Spleen (tissue), 11 donors: ENCODE measurements around the gene ESR2. TPM values are rescaled to one million over a fixed set of nuclear protein-coding genes. Genes with fewer than 3 reads are reported as not detected.

Experiments
- DNase-seq: peaks from one replicate; pipeline ENCODE4 v3.0.0-alpha.2; 2020
- H3K27ac ChIP-seq, 8 donors: fragments of 200-600 bp; sonication (generic) in 7 of 8; 1 replicate in 4 of 8; 2 replicates in 4 of 8; pipeline versions ENCODE4 v1.5.0 to v1.8.0; 2016 to 2021; ENCODE audit warnings: inconsistent platforms in 4 of 8, mild to moderate bottlenecking in 4 of 8, moderate library complexity in 1 of 8
- H3K27me3 ChIP-seq, 7 donors: fragments of 200-600 bp; sonication (generic) in 6 of 7; replicated peaks in 1 of 7; 1 replicate in 4 of 7; 2 replicates in 3 of 7; pipeline versions ENCODE4 v1.5.0 to v1.8.0; 2016 to 2021; ENCODE audit warnings: inconsistent platforms in 3 of 7, mild to moderate bottlenecking in 1 of 7
- H3K36me3 ChIP-seq, 6 donors: fragments of 200-600 bp; sonication (generic) in 5 of 6; 1 replicate in 4 of 6; 2 replicates in 2 of 6; pipeline versions ENCODE4 v1.5.0 to v1.8.0; 2016 to 2021; ENCODE audit warnings: inconsistent platforms in 2 of 6
- H3K4me1 ChIP-seq, 6 donors: fragments of 200-600 bp; sonication (generic) in 5 of 6; 1 replicate in 3 of 6; 2 replicates in 3 of 6; pipeline versions ENCODE4 v1.5.0 to v1.8.0; 2016 to 2021; ENCODE audit warnings: inconsistent platforms in 3 of 6
- H3K4me3 ChIP-seq, 8 donors: fragments of 200-600 bp; sonication (generic) in 7 of 8; 1 replicate in 4 of 8; 2 replicates in 4 of 8; pipeline versions ENCODE4 v1.5.0 to v1.8.0; 2016 to 2021; ENCODE audit warnings: inconsistent platforms in 4 of 8, mild to moderate bottlenecking in 4 of 8, moderate library complexity in 2 of 8
- H3K9me3 ChIP-seq, 8 donors: fragments of 200-600 bp; sonication (generic) in 7 of 8; 1 replicate in 4 of 8; 2 replicates in 4 of 8; pipeline versions ENCODE4 v1.5.0 to v1.8.0; 2016 to 2021; ENCODE audit warnings: inconsistent platforms in 4 of 8
- POLR2A ChIP-seq, 3 donors: fragments of 450-650 bp; IDR thresholded peaks; one replicate each; pipeline ENCODE4 v1.5.1; 2017; ENCODE audit warnings: antibody characterized with exemption in 3 of 3, mild to moderate bottlenecking in 1 of 3
- POLR2AphosphoS5 ChIP-seq, 3 donors: sonication (generic); formaldehyde crosslinking; IDR thresholded peaks; one replicate each; pipeline ENCODE4 v1.5.1; 2017; ENCODE audit warnings: antibody characterized with exemption in 3 of 3
- WGBS, 5 donors: extraction: QIAGEN DNeasy Blood & Tissue Kit in 3 of 5; methylation state at CpG; one replicate each; pipeline versions ENCODE4 v1.1.5 to v1.1.7; 2013 to 2018; 5-methylcytosine and 5-hydroxymethylcytosine counted together
- intact Hi-C: fragments of 100-400 bp; cut with DNase I; formaldehyde crosslinking; loops from one replicate; pipeline ENCODE4 v1.15.0; 2023; ENCODE audit warnings: low total_unique reads
- polyA plus RNA-seq, 3 donors: library from polyadenylated mRNA; stranded (reverse); fragments of 200-250 nt; gene quantifications; one replicate each; pipeline ENCODE4 v1.2.1, GENCODE V29; 2013
- total RNA-seq, 7 donors: library from RNA; depleted of rRNA in 3 of 7; stranded (reverse); fragments of >200 nt in 3 of 7; fragmentation: NEBNext Ultra II Directional in 4 of 7; extraction: Animal tissue kit (Norgen Biotek cat#: 25700) in 4 of 7; gene quantifications; one replicate each; pipeline versions ENCODE4 v1.1.0 to v1.2.1, GENCODE V29; 2016 to 2021
- TF ChIP-seq, protein P1 (sequence below), 11 experiments: fragments of 200-600 bp in 7 of 11; fragments of 450-650 bp in 4 of 11; sonication (generic) in 4 of 11; IDR thresholded peaks in 8 of 11; conservative IDR thresholded peaks in 3 of 11; 1 replicate in 7 of 11; 2 replicates in 4 of 11; pipeline versions ENCODE4 v1.4.0 to v1.8.0; 2016 to 2021; ENCODE audit warnings: antibody characterized with exemption in 11 of 11, inconsistent platforms in 4 of 11, mild to moderate bottlenecking in 1 of 11
- donor health status: healthy with polysubstance abuse.
- donor health status: DM: no; HTN: no; CAD: no; lungs with moderate emphysema.
- donor health status: DM: no; HTN: no; CAD: no.
- donor health status: Bipolar disorder and iron deficiency.
- donor health status: healthy.
- donor health status: DM: no; HTN: no; CAD: no.
- donor health status: DM: yes; HTN: yes; CAD: no.

The ESR2 gene
- total and polyA plus RNA-seq, 10 donors = 0.93 to 9.0 (median 3.8) TPM

DNA sequence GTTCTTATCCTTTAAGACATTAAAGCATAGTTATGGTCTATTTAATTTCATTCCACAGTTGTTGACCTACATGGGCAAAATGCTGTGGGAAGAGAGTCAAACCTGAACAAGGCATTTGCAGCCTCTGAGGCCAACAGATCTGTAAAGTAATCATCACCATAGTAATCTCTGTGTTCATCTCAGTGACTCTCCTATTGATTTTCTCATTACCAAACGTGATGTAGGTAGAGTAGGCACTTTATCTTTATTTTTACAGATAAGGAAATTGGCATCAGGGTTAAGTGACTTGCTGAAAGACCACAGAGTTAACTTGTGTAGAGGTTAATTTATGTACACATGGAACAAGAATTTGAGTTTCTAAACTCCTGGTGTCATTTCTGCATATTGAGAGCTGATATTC lies 203.0 kb downstream of the ESR2 start:
- 77 to 98% (median 92%) methylated on average over 1 of the region's 1 CpG for WGBS, 5 donors
- Histone ChIP-seq H3K36me3 (peaks cover 0 to 83% (median 36%) of the 10 kb centered on the region in 6 donors), H3K27me3 (no peaks in the 10 kb centered on the region), H3K4me3 (no peak overlapping the region), H3K9me3 (no peaks in the 10 kb centered on the region), H3K27ac (no peak overlapping the region), H3K4me1 (no peaks in the 10 kb centered on the region)
- intact Hi-C loops = no loop called here
- no peak for TF ChIP-seq POLR2A (IDR thresholded peaks at IDR 0.05)
- TF ChIP-seq POLR2AphosphoS5 (IDR thresholded peaks at IDR 0.05) = no peak
- TF ChIP-seq, protein P1, sequence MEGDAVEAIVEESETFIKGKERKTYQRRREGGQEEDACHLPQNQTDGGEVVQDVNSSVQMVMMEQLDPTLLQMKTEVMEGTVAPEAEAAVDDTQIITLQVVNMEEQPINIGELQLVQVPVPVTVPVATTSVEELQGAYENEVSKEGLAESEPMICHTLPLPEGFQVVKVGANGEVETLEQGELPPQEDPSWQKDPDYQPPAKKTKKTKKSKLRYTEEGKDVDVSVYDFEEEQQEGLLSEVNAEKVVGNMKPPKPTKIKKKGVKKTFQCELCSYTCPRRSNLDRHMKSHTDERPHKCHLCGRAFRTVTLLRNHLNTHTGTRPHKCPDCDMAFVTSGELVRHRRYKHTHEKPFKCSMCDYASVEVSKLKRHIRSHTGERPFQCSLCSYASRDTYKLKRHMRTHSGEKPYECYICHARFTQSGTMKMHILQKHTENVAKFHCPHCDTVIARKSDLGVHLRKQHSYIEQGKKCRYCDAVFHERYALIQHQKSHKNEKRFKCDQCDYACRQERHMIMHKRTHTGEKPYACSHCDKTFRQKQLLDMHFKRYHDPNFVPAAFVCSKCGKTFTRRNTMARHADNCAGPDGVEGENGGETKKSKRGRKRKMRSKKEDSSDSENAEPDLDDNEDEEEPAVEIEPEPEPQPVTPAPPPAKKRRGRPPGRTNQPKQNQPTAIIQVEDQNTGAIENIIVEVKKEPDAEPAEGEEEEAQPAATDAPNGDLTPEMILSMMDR (IDR thresholded peaks at IDR 0.05 in 8 of 11, conservative IDR thresholded peaks at IDR 0.05 in 3 of 11) = no peak
- no peak for DNase-seq

GRCh38 chr14:64089920-64090319 lies 204.3 kb downstream of the ESR2 start:
- Histone ChIP-seq H3K27me3 (no peaks in the 10 kb centered on the region), H3K27ac (no peak overlapping the region), H3K4me3 (no peak overlapping the region), H3K9me3 (no peaks in the 10 kb centered on the region), H3K4me1 (no peaks in the 10 kb centered on the region), H3K36me3 (peaks cover 0 to 74% (median 33%) of the 10 kb centered on the region in 6 donors)
- intact Hi-C loops = no loop called here
- no peak for DNase-seq
- WGBS, 5 donors = 86 to 93% (median 88%) methylated on average over 2 of the region's 2 CpGs
- TF ChIP-seq POLR2A (IDR thresholded peaks at IDR 0.05) = no peak
- TF ChIP-seq, protein P1 (IDR thresholded peaks at IDR 0.05 in 8 of 11, conservative IDR thresholded peaks at IDR 0.05 in 3 of 11) = no peak
- no peak for TF ChIP-seq POLR2AphosphoS5 (IDR thresholded peaks at IDR 0.05)

DNA sequence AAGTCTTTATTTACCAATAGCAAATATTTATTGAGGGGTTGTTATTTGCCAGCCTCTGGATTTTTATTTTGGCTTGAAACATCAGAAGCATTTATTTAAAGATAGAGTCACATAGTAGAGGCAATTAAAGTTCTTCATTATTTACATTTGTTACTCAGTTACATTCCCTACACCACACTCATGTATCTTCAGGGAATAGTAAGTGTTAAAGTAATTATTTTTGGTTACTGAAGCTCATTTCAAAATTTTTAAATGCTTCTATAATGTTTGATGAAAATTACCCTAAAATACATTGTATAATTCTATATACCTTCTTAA lies 205.6 kb downstream of the ESR2 start:
- intact Hi-C loops = no loop called here
- no peaks in the 10 kb centered on the region for H3K9me3 ChIP-seq
- DNase-seq = no peak
- no peaks in the 10 kb centered on the region for H3K27me3 ChIP-seq
- peaks cover 2 to 77% (median 33%) of the 10 kb centered on the region in 6 donors for H3K36me3 ChIP-seq
- H3K4me1 ChIP-seq = no peaks in the 10 kb centered on the region
- no peak overlapping the region for H3K4me3 ChIP-seq
- H3K27ac ChIP-seq = no peak overlapping the region
- TF ChIP-seq POLR2AphosphoS5 (IDR thresholded peaks at IDR 0.05) (no peak), POLR2A (IDR thresholded peaks at IDR 0.05) (no peak)
- TF ChIP-seq, protein P1 (IDR thresholded peaks at IDR 0.05 in 8 of 11, conservative IDR thresholded peaks at IDR 0.05 in 3 of 11) = no peak

- WGBS, 5 donors = 81 to 89% (median 85%) methylated on average over 7 of the region's 7 CpGs
- H3K9me3 ChIP-seq = no peaks in the 10 kb centered on the region
- H3K36me3 ChIP-seq = peaks cover 0 to 80% (median 44%) of the 10 kb centered on the region in 6 donors
- intact Hi-C loops = no loop called here
- no peak overlapping the region for H3K4me3 ChIP-seq
- no peaks in the 10 kb centered on the region for H3K4me1 ChIP-seq
- no peak for DNase-seq
- no peak overlapping the region for H3K27ac ChIP-seq
- TF ChIP-seq, protein P1 (IDR thresholded peaks at IDR 0.05 in 8 of 11, conservative IDR thresholded peaks at IDR 0.05 in 3 of 11) = no peak
- TF ChIP-seq POLR2AphosphoS5 (IDR thresholded peaks at IDR 0.05) (no peak), POLR2A (IDR thresholded peaks at IDR 0.05) (no peak)
- no peaks in the 10 kb centered on the region for H3K27me3 ChIP-seq
These were observed 211.3 kb downstream of the ESR2 start for GRCh38 chr14:64082837-64083236.
